ENCODE results near the gene ZNF521.

DNA sequence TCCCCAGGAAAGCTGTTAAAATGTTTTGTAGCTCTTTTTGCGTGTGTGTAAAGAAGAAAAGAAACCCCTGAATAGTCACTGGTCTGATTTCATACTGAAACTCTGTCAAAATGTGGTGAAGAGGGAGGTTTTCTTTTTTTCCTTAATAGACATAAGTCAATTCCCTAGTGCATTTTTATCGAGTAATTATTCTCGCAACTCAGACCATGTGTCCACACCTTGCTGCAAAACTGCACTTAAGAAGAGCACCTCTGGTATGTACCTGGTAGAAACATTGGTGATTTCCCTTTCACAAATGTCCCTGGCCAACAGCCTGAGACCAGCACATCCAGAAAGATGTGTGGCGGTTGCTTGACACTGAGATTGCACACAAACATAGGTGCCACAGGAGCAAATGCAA lies 159.9 kb downstream of the ZNF521 start:
- TF ChIP-seq, protein P1, sequence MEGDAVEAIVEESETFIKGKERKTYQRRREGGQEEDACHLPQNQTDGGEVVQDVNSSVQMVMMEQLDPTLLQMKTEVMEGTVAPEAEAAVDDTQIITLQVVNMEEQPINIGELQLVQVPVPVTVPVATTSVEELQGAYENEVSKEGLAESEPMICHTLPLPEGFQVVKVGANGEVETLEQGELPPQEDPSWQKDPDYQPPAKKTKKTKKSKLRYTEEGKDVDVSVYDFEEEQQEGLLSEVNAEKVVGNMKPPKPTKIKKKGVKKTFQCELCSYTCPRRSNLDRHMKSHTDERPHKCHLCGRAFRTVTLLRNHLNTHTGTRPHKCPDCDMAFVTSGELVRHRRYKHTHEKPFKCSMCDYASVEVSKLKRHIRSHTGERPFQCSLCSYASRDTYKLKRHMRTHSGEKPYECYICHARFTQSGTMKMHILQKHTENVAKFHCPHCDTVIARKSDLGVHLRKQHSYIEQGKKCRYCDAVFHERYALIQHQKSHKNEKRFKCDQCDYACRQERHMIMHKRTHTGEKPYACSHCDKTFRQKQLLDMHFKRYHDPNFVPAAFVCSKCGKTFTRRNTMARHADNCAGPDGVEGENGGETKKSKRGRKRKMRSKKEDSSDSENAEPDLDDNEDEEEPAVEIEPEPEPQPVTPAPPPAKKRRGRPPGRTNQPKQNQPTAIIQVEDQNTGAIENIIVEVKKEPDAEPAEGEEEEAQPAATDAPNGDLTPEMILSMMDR (conservative IDR thresholded peaks at IDR 0.05; ENCODE audit: low read depth, low read length): no peak
- TF ChIP-seq EZH2 (IDR thresholded peaks at IDR 0.05; ENCODE audit: borderline replicate concordance, low read depth, low read length, poor library complexity, severe bottlenecking): no peak
